DMS53 treated with DMSO at 0.1 percent for 48 hours (cell line): ENCODE measurements around the gene CCR7.

Experiments
- DNase-seq: peaks from one replicate; lab custom pipeline; 2025; ENCODE audit not compliant: unreplicated experiment; lab: John Stamatoyannopoulos, UW

The CCR7 gene

GRCh38 chr17:40519089-40519775, 46.0 kb downstream of the CCR7 start:
- no peak for DNase-seq

GRCh38 chr17:40518401-40519088, 46.7 kb downstream of the CCR7 start:
- no peak for DNase-seq

- no peak for DNase-seq
Observed at GRCh38 chr17:40517981-40518380, 47.3 kb downstream of the CCR7 start.

GRCh38 chr17:40517286-40517662, 48.0 kb downstream of the CCR7 start:
- DNase-seq = no peak

GRCh38 chr17:40516581-40517285, 48.5 kb downstream of the CCR7 start:
- no peak for DNase-seq

GRCh38 chr17:40515491-40516041, 49.7 kb downstream of the CCR7 start:
- no peak for DNase-seq

- no peak for DNase-seq
Observed at GRCh38 chr17:40515011-40515410, 50.3 kb downstream of the CCR7 start.

- no peak for DNase-seq
Observed at GRCh38 chr17:40514013-40514875, 51.0 kb downstream of the CCR7 start.

- DNase-seq = no peak
Observed at GRCh38 chr17:40511667-40512220, 53.5 kb downstream of the CCR7 start.

GRCh38 chr17:40511136-40511535, 54.1 kb downstream of the CCR7 start:
- no peak for DNase-seq

GRCh38 chr17:40510328-40510648, 55.0 kb downstream of the CCR7 start:
- no peak for DNase-seq

- no peak for DNase-seq
Observed at GRCh38 chr17:40509626-40510327, 55.5 kb downstream of the CCR7 start.

GRCh38 chr17:40506786-40507185, 58.5 kb downstream of the CCR7 start:
- DNase-seq = no peak
